SK-N-SH (cell line): Measurements from ENCODE around the gene AGRN. TPM values are rescaled to one million over a fixed set of nuclear protein-coding genes. Genes with fewer than 3 reads are reported as not detected.

Experiments used
- CTCF ChIA-PET: fragments of 300-600, 350-600 bp; formaldehyde crosslinking; extraction: SDS; loops from one replicate; lab custom pipeline; 2021; lab: Yijun Ruan, JAX
- POLR2A ChIA-PET: fragments of 350-600 bp; sonication (Branson Sonifier 250); formaldehyde crosslinking; extraction: SDS; loops from one replicate; lab custom pipeline; 2020; ENCODE audit warnings: antibody characterized with exemption, inconsistent platforms; lab: Yijun Ruan, JAX
- DNase-seq: peaks from one replicate; pipeline ENCODE4 v3.0.0; 2012
- H2AFZ ChIP-seq: fragments of 200-600 bp; sonication (generic); 2 replicates; pipeline ENCODE4 v1.8.1; 2016; ENCODE audit warnings: antibody characterized with exemption, mild to moderate bottlenecking, low read depth
- H3F3A ChIP-seq: fragments of 200-600 bp; sonication (generic); replicated peaks from 2 replicates; pipeline ENCODE3; 2016; ENCODE audit warnings: antibody characterized with exemption, mild to moderate bottlenecking; ENCODE audit not compliant: insufficient read depth
- H3K27ac ChIP-seq, 2 experiments: fragments of 200-500 bp in 1 of 2; fragments of 200-600 bp in 1 of 2; sonication (Bioruptor generic) in 1 of 2; sonication (generic), shearing (Covaris generic) in 1 of 2; 2 replicates each; pipeline versions ENCODE4 v1.5.1 to v1.6.1; 2014 to 2016; ENCODE audit warnings: low read depth in 2 of 2, inconsistent platforms in 1 of 2, low read length in 1 of 2, mild to moderate bottlenecking in 1 of 2, mixed read lengths in 1 of 2
- H3K27me3 ChIP-seq: fragments of 200-600 bp; sonication (generic), shearing (Covaris generic); 2 replicates; pipeline ENCODE4 v1.6.1; 2016; ENCODE audit warnings: mixed run types; ENCODE audit not compliant: insufficient read depth
- H3K36me3 ChIP-seq, 2 experiments: fragments of 200-500 bp in 1 of 2; fragments of 200-600 bp in 1 of 2; sonication (Bioruptor generic) in 1 of 2; sonication (generic) in 1 of 2; replicated peaks in 1 of 2; 2 replicates each; pipeline versions ENCODE3 to v1.5.1; 2014 to 2016; ENCODE audit warnings: low read length in 1 of 2, mild to moderate bottlenecking in 1 of 2; ENCODE audit not compliant: insufficient read depth in 2 of 2, control insufficient read depth in 1 of 2
- H3K4me1 ChIP-seq, 2 experiments: fragments of 200-500 bp in 1 of 2; fragments of 200-600 bp in 1 of 2; sonication (Bioruptor generic) in 1 of 2; sonication (generic), shearing (Covaris generic) in 1 of 2; 2 replicates each; pipeline versions ENCODE4 v1.5.1 to v1.6.1; 2014 to 2016; ENCODE audit warnings: low read depth in 1 of 2, low read length in 1 of 2, mixed run types in 1 of 2; ENCODE audit not compliant: insufficient read depth in 2 of 2, control insufficient read depth in 1 of 2
- H3K4me2 ChIP-seq: fragments of 200-600 bp; sonication (generic), shearing (Covaris generic); 2 replicates; pipeline ENCODE4 v1.6.1; 2017; ENCODE audit warnings: mixed run types
- H3K4me3 ChIP-seq, 2 experiments: fragments of 200-500 bp in 1 of 2; fragments of 200-600 bp in 1 of 2; sonication (Bioruptor generic) in 1 of 2; sonication (generic), shearing (Covaris generic) in 1 of 2; 2 replicates each; pipeline versions ENCODE4 v1.5.1 to v1.8.1; 2014 to 2016; ENCODE audit warnings: low read depth in 2 of 2, inconsistent platforms in 1 of 2, low read length in 1 of 2, mild to moderate bottlenecking in 1 of 2, mixed read lengths in 1 of 2, moderate library complexity in 1 of 2
- H3K79me2 ChIP-seq: fragments of 200-600 bp; sonication (generic); 2 replicates; pipeline ENCODE4 v1.8.1; 2017; ENCODE audit warnings: mild to moderate bottlenecking; ENCODE audit not compliant: insufficient read depth
- H3K9ac ChIP-seq: fragments of 200-600 bp; sonication (generic); 2 replicates; pipeline ENCODE4 v1.6.1; 2017; ENCODE audit warnings: mixed run types
- H3K9me2 ChIP-seq: fragments of 200-600 bp; sonication (generic); 2 replicates; pipeline ENCODE4 v1.6.1; 2017; ENCODE audit warnings: mixed run types
- H3K9me3 ChIP-seq: fragments of 200-600 bp; sonication (generic); 2 replicates; pipeline ENCODE4 v1.6.1; 2017; ENCODE audit warnings: mixed run types, mild to moderate bottlenecking, moderate library complexity
- H4K20me1 ChIP-seq: fragments of 200-600 bp; sonication (generic); 2 replicates; pipeline ENCODE4 v1.6.1; 2017; ENCODE audit warnings: mild to moderate bottlenecking, mixed run types; ENCODE audit not compliant: insufficient read depth
- EP300 ChIP-seq, 2 experiments: IDR thresholded peaks; 2 replicates each; pipeline versions ENCODE4 v1.4.0 to v1.6.1; 2012; ENCODE audit warnings: borderline replicate concordance in 1 of 2, low read depth in 1 of 2, low read length in 1 of 2
- FOSL2 ChIP-seq: IDR thresholded peaks from 2 replicates; pipeline ENCODE4 v1.4.0; 2012; ENCODE audit warnings: low read depth, mild to moderate bottlenecking, moderate library complexity, borderline replicate concordance
- FOXM1 ChIP-seq: IDR thresholded peaks from 2 replicates; pipeline ENCODE4 v1.4.0; 2012; ENCODE audit warnings: low read depth, mild to moderate bottlenecking
- IRF3 ChIP-seq: fragments of 150-350 bp; IDR thresholded peaks from 2 replicates; pipeline ENCODE4 v1.6.1; 2016; ENCODE audit warnings: mild to moderate bottlenecking, low read depth, low read length
- MXI1 ChIP-seq: IDR thresholded peaks from 2 replicates; pipeline ENCODE4 v1.6.1; 2012; ENCODE audit warnings: mild to moderate bottlenecking, low read depth, low read length, improper control_type of control experiment
- POLR2AphosphoS5 ChIP-seq: IDR thresholded peaks from 2 replicates; pipeline ENCODE4 v1.6.1; 2012; ENCODE audit warnings: low read depth, low read length
- RAD21 ChIP-seq: IDR thresholded peaks from 2 replicates; pipeline ENCODE4 v1.6.1; 2012; ENCODE audit warnings: mild to moderate bottlenecking, low read length
- SIN3A ChIP-seq: IDR thresholded peaks from 2 replicates; pipeline ENCODE4 v1.6.1; 2012; ENCODE audit warnings: low read depth, mild to moderate bottlenecking, low read length, moderate library complexity, borderline replicate concordance
- SMC3 ChIP-seq: IDR thresholded peaks from 2 replicates; pipeline ENCODE4 v1.6.1; 2012; ENCODE audit warnings: low read depth, low read length, improper control_type of control experiment
- TCF12 ChIP-seq: IDR thresholded peaks from 2 replicates; pipeline ENCODE4 v1.4.0; 2012
- ZBTB33 ChIP-seq: IDR thresholded peaks from 2 replicates; pipeline ENCODE4 v1.4.0; 2012; ENCODE audit warnings: low read depth, borderline replicate concordance
- WGBS: methylation state at CpG from one replicate; pipeline ENCODE4 v1.1.6; 2017; ENCODE audit warnings: low lambda C conversion rate; 5-methylcytosine and 5-hydroxymethylcytosine counted together
- polyA plus RNA-seq, 3 experiments: library from polyadenylated mRNA; depleted of rRNA; stranded (reverse); fragments of >200 nt; gene quantifications; 2 replicates each; pipeline ENCODE4 v1.2.3, GENCODE V29; 2012

Gene AGRN
- polyA plus RNA-seq, 1 of the 3 experiments (the other 2 are of a cell fraction), result 31.6 TPM

- H3K79me2 ChIP-seq, result no peaks in the 10 kb centered on the region
- peaks cover 0 to 6% of the 10 kb centered on the region in 2 experiments; a peak in 1 of 4 replicates for H3K4me1 ChIP-seq
- H3K9ac ChIP-seq, result no peak overlapping the region
- H3K36me3 ChIP-seq, result no peaks in the 10 kb centered on the region
- no peak overlapping the region for H3K4me3 ChIP-seq
- WGBS, result 21% methylated on average over 14 of the region's 29 CpGs
- TF ChIP-seq IRF3, result no peak
- no peak for TF ChIP-seq ZBTB33
- no peak for TF ChIP-seq FOXM1
- no peak for TF ChIP-seq SMC3
- TF ChIP-seq SIN3A, result no peak
- no peak for TF ChIP-seq MXI1
- no peak for TF ChIP-seq EP300 (IDR thresholded peaks at IDR 0.05; ENCODE audit: borderline replicate concordance in 1 of 2, low read depth in 1 of 2, low read length in 1 of 2)
- no peak for TF ChIP-seq POLR2AphosphoS5
- TF ChIP-seq, all 33 proteins: peak for 0
- Histone ChIP-seq H3K27me3 (peaks cover 20% of the 10 kb centered on the region; the same call in 1 of the 2 replicates), H3K9me3 (no peaks in the 10 kb centered on the region), H2AFZ (no peak overlapping the region), H4K20me1 (peaks cover 6% of the 10 kb centered on the region; the same call in 1 of the 2 replicates), H3K4me2 (no peak overlapping the region), H3K9me2 (no peaks in the 10 kb centered on the region), H3F3A (peaks cover 13% of the 10 kb centered on the region), H3K27ac (no peak overlapping the region)
- ChIA-PET POLR2A (no interaction called here), CTCF (interaction anchor here (0.8 to 15.4 kb wide), 27 partner anchors 10 to 228 kb away, joined by 3 to 216 read pairs (median 5); partner anchors contain the start of genes AGRN, PERM1 and RNF223)
- peak; percentile 67 for DNase-seq
Observed at GRCh38 chr1:1062348-1063163, 42.6 kb downstream of the AGRN start.

- peaks cover 6% of the 10 kb centered on the region; the same call in 1 of the 2 replicates for H4K20me1 ChIP-seq
- no peak for TF ChIP-seq SMC3
- TF ChIP-seq RAD21, result no peak
- no peak for TF ChIP-seq MXI1
- no peak for TF ChIP-seq FOSL2
- TF ChIP-seq TCF12, result no peak
- H3K9me3 ChIP-seq, result no peaks in the 10 kb centered on the region
- H2AFZ ChIP-seq, result no peak overlapping the region
- ChIA-PET POLR2A (no interaction called here), CTCF (interaction anchor here (0.7 to 15.4 kb wide), 35 partner anchors 8 to 1470 kb away, joined by 3 to 216 read pairs (median 6); partner anchors contain the start of genes AGRN, PERM1 and RNF223)
- no peaks in the 10 kb centered on the region for H3K79me2 ChIP-seq
- H3K27me3 ChIP-seq, result peaks cover 17% of the 10 kb centered on the region; the same call in 1 of the 2 replicates
- no peak overlapping the region for H3K9ac ChIP-seq
- H3K36me3 ChIP-seq, result no peaks in the 10 kb centered on the region
- DNase-seq, result no peak
- H3K27ac ChIP-seq, result no peak overlapping the region
- H3F3A ChIP-seq, result peaks cover 13% of the 10 kb centered on the region
- H3K4me2 ChIP-seq, result peak overlapping the region; percentile 52; the same call in 1 of the 2 replicates
- H3K4me1 ChIP-seq, result peaks cover 0 to 8% of the 10 kb centered on the region in 2 experiments; a peak in 1 of 4 replicates
- no peak overlapping the region; a peak in 1 of 4 replicates for H3K4me3 ChIP-seq
- WGBS, result 64% methylated on average over 5 of the region's 24 CpGs
- H3K9me2 ChIP-seq, result no peaks in the 10 kb centered on the region
Observed at GRCh38 chr1:1063261-1063944, 43.5 kb downstream of the AGRN start.
